Epithelial cell of proximal tubule (primary cell): ENCODE data around the gene CHD6. TPM values are rescaled to one million over a fixed set of nuclear protein-coding genes. Genes with fewer than 3 reads are reported as not detected.

Experiments used
- DNase-seq: peaks from one replicate; pipeline ENCODE4 v3.0.0-alpha.2; 2011; ENCODE audit warnings: low read depth
- H3K4me3 ChIP-seq: 2 replicates; pipeline ENCODE4 v1.5.1; 2011; ENCODE audit warnings: low read depth, mild to moderate bottlenecking, low read length
- total RNA-seq: library from RNA; depleted of rRNA; stranded (reverse); fragments of >200 nt; gene quantifications from 2 replicates; pipeline ENCODE4 v1.2.3, GENCODE V29; 2015
- TF ChIP-seq, protein P1 (sequence below): conservative IDR thresholded peaks from 2 replicates; pipeline ENCODE4 v1.5.1; 2012; ENCODE audit warnings: low read depth, mild to moderate bottlenecking, low read length

The CHD6 gene
- total RNA-seq, 1 donor from 2014 or later, result 22.3 TPM

- no peak overlapping the region for H3K4me3 ChIP-seq
- TF ChIP-seq, protein P1, sequence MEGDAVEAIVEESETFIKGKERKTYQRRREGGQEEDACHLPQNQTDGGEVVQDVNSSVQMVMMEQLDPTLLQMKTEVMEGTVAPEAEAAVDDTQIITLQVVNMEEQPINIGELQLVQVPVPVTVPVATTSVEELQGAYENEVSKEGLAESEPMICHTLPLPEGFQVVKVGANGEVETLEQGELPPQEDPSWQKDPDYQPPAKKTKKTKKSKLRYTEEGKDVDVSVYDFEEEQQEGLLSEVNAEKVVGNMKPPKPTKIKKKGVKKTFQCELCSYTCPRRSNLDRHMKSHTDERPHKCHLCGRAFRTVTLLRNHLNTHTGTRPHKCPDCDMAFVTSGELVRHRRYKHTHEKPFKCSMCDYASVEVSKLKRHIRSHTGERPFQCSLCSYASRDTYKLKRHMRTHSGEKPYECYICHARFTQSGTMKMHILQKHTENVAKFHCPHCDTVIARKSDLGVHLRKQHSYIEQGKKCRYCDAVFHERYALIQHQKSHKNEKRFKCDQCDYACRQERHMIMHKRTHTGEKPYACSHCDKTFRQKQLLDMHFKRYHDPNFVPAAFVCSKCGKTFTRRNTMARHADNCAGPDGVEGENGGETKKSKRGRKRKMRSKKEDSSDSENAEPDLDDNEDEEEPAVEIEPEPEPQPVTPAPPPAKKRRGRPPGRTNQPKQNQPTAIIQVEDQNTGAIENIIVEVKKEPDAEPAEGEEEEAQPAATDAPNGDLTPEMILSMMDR, result no peak
- no peak for DNase-seq
Observed at GRCh38 chr20:41446456-41446855, 171.7 kb downstream of the CHD6 start.

GRCh38 chr20:41444821-41445220 lies 173.4 kb downstream of the CHD6 start:
- DNase-seq, result no peak
- TF ChIP-seq, protein P1, result no peak

GRCh38 chr20:41443691-41444090 lies 174.5 kb downstream of the CHD6 start:
- no peak overlapping the region for H3K4me3 ChIP-seq
- DNase-seq, result no peak
- TF ChIP-seq, protein P1, result no peak

More at GRCh38 chr20:41444821-41445220, 173.4 kb downstream of the CHD6 start:
- H3K4me3 ChIP-seq, result no peak overlapping the region

GRCh38 chr20:41440882-41441281 lies 177.3 kb downstream of the CHD6 start:
- H3K4me3 ChIP-seq, result no peak overlapping the region
- DNase-seq, result no peak
- TF ChIP-seq, protein P1, result no peak

- TF ChIP-seq, protein P1, result no peak
- no peak overlapping the region for H3K4me3 ChIP-seq
- peak; percentile 80 for DNase-seq
Observed at GRCh38 chr20:41437836-41438235, 180.3 kb downstream of the CHD6 start.

DNA sequence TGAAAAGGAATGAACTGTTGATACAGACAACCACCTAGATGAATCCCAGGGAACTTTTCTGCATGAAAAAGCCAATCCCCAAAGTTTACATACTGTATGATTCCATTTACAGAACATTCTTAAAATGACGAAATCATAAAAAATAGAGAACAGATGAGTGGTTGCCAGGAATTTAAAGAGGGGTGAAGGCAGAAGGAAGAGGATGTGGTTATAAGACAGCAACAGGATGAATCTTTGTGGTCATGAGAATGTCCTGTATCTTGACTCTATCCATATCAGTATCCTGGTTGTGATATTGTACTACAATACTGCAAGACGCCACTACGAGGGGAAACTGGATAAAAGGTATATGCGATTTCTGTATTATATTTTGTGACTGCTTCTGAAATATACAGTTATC lies 181.5 kb downstream of the CHD6 start:
- no peak for DNase-seq
- TF ChIP-seq, protein P1, result no peak
- no peak overlapping the region for H3K4me3 ChIP-seq

DNA sequence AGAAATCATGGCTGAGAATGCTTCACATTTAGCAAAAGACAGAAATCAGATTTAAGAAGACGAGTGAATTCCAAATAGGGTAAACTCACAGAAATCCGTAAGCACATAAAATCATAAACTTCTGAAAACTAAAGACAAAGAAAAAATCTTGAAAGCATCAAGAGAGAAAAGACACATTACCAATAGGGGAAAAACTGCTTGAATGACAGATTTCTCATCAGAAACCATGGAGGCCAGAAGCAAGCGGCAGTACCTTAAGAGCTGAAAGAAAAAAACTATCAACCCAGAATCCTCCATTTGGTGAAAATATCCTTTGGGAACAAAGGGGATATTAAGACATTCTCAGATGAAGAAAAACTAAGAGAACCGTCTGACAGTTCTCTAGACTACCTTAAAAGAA lies 185.0 kb downstream of the CHD6 start:
- no peak for DNase-seq
- TF ChIP-seq, protein P1, result no peak

More for the DNA sequence above, 185.0 kb downstream of the CHD6 start:
- H3K4me3 ChIP-seq, result no peak overlapping the region
